HUES48 (cell line): ENCODE results near the gene HMBS.

Experiments used
- H3K27ac ChIP-seq: one replicate; pipeline ENCODE4 v1.7.0; 2013; ENCODE audit warnings: low read depth, low read length, inconsistent platforms
- H3K27me3 ChIP-seq: 2 replicates; pipeline ENCODE4 v1.6.1; 2013; ENCODE audit warnings: mild to moderate bottlenecking, low read length; ENCODE audit not compliant: control insufficient read depth, insufficient read depth
- H3K36me3 ChIP-seq: 2 replicates; pipeline ENCODE4 v1.6.1; 2013; ENCODE audit warnings: low read length; ENCODE audit not compliant: control insufficient read depth, insufficient read depth
- H3K4me1 ChIP-seq: 2 replicates; pipeline ENCODE4 v1.6.1; 2013; ENCODE audit warnings: mild to moderate bottlenecking, low read length; ENCODE audit not compliant: control insufficient read depth, insufficient read depth
- H3K4me3 ChIP-seq: 2 replicates; pipeline ENCODE4 v1.5.1; 2013; ENCODE audit warnings: mild to moderate bottlenecking, low read depth, low read length
- H3K9ac ChIP-seq: 2 replicates; pipeline ENCODE4 v1.6.1; 2013; ENCODE audit warnings: mild to moderate bottlenecking, low read depth, low read length, moderate library complexity
- H3K9me3 ChIP-seq: 2 replicates; pipeline ENCODE4 v1.6.1; 2013; ENCODE audit warnings: low read length; ENCODE audit not compliant: control insufficient read depth, insufficient read depth

HMBS gene

DNA sequence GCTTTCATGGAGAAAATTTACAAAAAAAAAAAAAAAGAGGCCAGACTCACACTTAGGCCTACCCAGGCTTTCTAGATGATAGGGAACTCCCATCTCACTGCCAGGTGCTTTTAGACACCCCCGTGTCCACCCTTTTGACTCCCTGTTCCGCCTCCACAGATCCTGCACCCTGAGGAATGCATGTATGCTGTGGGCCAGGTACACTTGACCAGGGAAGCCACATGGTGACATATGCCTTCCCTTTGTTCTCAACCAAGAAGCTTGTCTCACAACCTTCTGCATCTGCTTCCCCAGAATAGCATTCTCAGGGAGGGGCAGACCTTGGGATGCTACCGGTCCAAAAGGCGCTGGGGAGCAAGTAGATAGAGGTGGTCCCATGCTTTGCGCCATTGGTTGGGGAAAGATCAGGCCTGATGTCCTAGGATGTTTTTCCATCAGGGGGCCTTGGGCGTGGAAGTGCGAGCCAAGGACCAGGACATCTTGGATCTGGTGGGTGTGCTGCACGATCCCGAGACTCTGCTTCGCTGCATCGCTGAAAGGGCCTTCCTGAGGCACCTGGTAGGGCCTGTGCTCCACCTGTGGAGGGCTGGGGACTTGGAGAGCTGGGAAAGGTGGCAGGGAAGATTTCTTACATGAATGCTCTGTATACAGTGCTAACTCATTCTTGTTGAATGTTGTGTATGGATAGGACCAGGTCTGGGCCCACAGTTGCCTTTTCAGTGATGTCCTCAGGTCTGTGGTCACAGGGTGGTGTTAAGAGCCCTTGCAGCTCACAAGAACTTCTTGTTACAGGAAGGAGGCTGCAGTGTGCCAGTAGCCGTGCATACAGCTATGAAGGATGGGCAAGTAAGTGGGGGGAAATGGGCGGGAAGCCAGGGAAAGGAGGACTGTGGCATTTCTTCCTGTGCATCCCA, 7.5 kb downstream of the HMBS start:
- Histone ChIP-seq H3K27me3 (no peaks in the 10 kb centered on the region), H3K4me1 (peaks cover 10% of the 10 kb centered on the region; the same call in 1 of the 2 replicates), H3K36me3 (peaks cover 60% of the 10 kb centered on the region), H3K27ac (peak overlapping the region; percentile 11), H3K9ac (no peak overlapping the region), H3K9me3 (no peaks in the 10 kb centered on the region), H3K4me3 (peak overlapping the region; percentile 96)

DNA sequence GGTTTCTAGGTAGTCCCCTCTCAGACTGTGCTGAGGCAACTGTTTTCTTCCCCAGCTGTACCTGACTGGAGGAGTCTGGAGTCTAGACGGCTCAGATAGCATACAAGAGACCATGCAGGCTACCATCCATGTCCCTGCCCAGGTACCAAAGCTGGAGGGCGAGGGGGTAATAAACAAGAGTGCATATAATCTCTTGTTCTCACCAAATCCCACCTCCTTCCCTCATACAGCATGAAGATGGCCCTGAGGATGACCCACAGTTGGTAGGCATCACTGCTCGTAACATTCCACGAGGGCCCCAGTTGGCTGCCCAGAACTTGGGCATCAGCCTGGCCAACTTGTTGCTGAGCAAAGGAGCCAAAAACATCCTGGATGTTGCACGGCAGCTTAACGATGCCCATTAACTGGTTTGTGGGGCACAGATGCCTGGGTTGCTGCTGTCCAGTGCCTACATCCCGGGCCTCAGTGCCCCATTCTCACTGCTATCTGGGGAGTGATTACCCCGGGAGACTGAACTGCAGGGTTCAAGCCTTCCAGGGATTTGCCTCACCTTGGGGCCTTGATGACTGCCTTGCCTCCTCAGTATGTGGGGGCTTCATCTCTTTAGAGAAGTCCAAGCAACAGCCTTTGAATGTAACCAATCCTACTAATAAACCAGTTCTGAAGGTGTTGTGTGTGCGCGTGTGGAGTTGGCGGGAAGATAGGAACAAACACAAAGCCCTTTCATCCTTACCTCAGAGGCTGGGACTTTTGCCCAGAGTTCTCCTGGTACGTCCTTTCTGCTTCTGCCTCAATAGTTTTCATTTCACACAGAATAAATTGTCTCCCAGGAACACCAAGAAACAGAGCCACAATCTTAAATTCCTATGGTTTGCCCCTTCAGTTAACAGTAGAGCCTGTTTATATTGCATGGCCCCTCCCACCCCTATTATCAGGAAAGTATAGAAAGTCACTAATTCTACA, 8.5 kb downstream of the HMBS start:
- H3K36me3 ChIP-seq, result peaks cover 70% of the 10 kb centered on the region
- peaks cover 10% of the 10 kb centered on the region; the same call in 1 of the 2 replicates for H3K4me1 ChIP-seq
- no peaks in the 10 kb centered on the region for H3K9me3 ChIP-seq
- H3K27ac ChIP-seq, result peak overlapping the region; percentile 89
- H3K4me3 ChIP-seq, result peak overlapping the region; percentile 96
- no peaks in the 10 kb centered on the region for H3K27me3 ChIP-seq
- H3K9ac ChIP-seq, result peak overlapping the region; percentile 94

DNA sequence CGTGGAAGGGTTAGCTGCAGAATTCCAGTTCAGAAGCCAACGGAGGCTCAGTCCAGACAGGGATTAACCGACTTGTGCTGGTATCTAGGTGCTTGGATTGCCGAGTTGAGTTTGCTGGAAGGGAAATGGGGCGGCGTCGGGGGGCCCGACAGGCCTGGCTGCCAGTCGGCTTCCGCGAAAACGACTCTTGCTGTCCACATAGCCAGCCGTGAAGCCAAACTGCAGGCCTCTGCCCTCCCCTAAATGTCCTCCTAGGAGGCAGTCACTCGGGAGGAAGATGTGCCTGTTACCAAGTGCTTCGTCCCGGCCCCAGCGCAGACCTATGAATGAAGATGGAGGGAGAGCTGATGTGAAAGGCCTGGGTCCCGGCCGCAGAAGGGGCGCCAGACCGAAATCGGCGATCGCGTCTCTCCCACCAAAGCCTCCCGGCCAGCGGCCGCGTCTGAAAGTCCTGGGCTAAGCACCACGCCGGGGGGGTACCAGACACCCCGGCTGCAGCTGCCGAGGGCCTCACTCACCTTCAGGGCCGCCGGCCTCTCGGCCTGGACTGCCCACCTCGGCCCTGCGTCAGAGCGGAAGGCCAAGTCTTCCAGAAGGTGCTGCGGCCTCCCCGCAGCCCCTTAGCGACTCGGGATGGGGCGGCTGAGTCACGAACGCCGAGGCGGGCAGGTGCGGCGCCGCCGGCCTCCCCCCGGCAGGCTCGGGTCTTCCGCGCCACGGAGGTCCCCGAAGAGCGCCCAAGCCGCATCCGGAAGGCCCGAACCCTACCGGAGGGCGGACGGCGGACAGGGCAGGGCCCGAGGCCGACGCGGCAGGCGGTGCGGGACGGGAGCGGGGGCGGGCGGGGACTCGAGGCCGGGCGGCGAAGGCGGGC, 9.5 kb downstream of the HMBS start:
- H3K36me3 ChIP-seq, result peaks cover 72% of the 10 kb centered on the region
- H3K4me1 ChIP-seq, result peaks cover 10% of the 10 kb centered on the region; the same call in 1 of the 2 replicates
- H3K27ac ChIP-seq, result peak overlapping the region; percentile 89
- H3K4me3 ChIP-seq, result peak overlapping the region; percentile 96
- no peaks in the 10 kb centered on the region for H3K9me3 ChIP-seq
- no peaks in the 10 kb centered on the region for H3K27me3 ChIP-seq
- peak overlapping the region; percentile 94 for H3K9ac ChIP-seq

DNA sequence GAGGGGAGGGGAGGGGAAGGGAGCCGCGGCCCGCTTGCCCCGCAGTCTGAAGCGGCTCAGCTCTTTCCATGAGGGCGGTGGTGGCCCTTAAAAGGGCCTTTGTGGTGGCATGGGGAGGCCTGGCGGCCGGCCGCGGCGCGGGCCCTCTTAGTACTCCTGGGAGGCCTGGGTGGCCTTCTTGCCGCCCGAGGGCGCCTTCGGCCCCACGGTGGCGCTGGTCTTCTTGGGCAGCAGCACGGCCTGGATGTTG, 10.1 kb downstream of the HMBS start:
- Histone ChIP-seq H3K4me1 (peaks cover 10% of the 10 kb centered on the region; the same call in 1 of the 2 replicates), H3K36me3 (peaks cover 71% of the 10 kb centered on the region), H3K9ac (peak overlapping the region; percentile 94), H3K9me3 (no peaks in the 10 kb centered on the region), H3K27ac (peak overlapping the region; percentile 89), H3K27me3 (no peaks in the 10 kb centered on the region), H3K4me3 (peak overlapping the region; percentile 96)

DNA sequence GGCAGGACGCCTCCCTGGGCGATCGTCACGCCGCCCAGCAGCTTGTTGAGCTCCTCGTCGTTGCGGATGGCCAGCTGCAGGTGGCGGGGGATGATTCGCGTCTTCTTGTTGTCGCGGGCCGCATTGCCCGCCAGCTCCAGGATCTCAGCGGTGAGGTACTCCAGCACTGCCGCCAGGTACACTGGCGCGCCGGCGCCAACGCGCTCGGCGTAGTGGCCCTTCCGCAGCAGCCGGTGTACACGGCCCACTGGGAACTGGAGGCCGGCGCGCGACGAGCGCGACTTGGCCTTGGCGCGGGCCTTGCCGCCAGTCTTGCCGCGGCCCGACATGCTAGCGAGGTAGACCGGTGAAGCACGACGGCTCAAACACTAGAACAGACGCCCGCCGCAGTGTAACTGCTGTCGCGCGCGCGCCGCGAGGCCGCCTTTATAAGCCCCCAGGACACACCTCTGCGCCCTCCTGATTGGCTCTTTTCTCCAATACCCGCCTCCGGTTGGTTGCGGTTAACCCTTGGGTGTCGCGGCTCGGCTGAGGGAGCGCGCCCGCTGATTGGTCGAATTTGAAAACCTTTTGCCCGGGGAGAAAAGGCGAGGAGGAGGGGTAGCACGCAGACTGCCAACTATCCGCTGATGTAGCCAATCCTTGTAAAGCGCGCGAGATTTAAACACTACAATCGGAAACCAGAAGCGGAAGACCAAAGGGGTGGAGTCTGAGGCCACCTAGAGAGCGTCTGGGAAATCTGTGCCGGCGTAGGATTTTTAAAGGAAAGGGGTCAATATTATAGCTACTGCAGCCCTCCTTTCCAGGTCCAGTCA, 10.6 kb downstream of the HMBS start:
- Histone ChIP-seq H3K4me3 (peak overlapping the region; percentile 96), H3K27ac (peak overlapping the region; percentile 89), H3K4me1 (peaks cover 15% of the 10 kb centered on the region), H3K27me3 (no peaks in the 10 kb centered on the region), H3K9me3 (no peaks in the 10 kb centered on the region), H3K9ac (peak overlapping the region; percentile 94), H3K36me3 (peaks cover 71% of the 10 kb centered on the region)

DNA sequence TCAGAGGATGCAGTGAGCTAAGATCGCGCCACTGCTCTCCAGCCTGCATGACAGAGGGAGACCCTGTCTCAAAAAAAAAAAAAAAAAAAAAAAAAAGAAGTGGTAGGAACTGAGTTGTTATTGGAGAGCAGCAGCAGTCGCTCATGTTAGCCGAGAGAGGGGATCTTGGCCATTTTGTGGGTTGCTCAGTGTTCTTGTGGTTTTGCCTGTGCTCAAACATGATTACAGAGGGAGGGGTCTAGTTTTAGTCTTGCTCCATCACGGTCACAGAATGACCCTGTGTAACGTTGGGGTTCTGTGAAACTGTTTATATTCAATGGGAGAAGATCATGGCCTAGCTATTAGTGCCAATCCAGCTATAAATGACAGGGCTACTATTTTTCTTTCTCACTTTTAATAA, 15.0 kb downstream of the HMBS start:
- Histone ChIP-seq H3K36me3 (peaks cover 36% of the 10 kb centered on the region), H3K4me3 (peak overlapping the region; percentile 86; the same call in 1 of the 2 replicates), H3K9ac (no peak overlapping the region), H3K27me3 (no peaks in the 10 kb centered on the region), H3K27ac (no peak overlapping the region), H3K4me1 (peaks cover 13% of the 10 kb centered on the region), H3K9me3 (no peaks in the 10 kb centered on the region)

DNA sequence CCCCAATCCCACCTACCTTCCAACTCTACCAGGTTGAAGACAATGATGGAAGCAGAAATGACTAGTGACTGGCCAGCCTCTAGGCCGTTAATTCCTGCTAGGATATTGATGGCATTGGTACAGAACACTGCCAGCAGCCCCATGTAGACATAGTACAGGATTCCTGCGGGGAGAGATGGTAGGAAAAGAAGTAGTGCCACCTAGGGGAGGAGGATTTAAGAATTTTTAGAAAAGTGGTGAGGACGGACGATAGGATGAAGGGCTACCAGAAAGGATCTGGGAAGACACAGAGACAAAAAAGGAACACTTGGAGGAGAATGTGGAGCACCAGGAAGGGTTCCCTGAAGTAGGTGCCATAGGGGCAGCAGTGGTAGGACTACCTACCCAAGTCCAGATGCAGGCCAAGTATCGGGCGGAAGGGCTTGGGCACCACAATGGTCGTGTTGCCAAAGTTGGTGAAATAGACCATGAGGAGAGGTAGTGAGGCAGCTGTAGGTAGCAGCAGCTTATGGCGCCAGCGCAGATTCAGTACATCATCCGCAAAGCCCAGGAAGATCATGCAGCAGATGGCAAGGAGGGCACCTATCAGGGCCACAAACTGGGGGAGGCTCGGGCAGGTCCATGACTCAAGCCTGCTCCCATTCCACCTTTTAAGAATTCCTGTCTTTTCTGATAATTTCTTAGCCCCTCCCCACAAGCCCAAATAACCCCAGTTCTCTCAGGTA, 15.7 kb downstream of the HMBS start:
- H3K36me3 ChIP-seq, result peaks cover 36% of the 10 kb centered on the region
- H3K27me3 ChIP-seq, result no peaks in the 10 kb centered on the region
- peaks cover 13% of the 10 kb centered on the region for H3K4me1 ChIP-seq
- H3K9me3 ChIP-seq, result no peaks in the 10 kb centered on the region
- peak overlapping the region; percentile 86 for H3K4me3 ChIP-seq
- H3K9ac ChIP-seq, result 0 out of 2 replicates have a peak overlapping the region, but pooled peaks have one; percentile 91
- H3K27ac ChIP-seq, result no peak overlapping the region

DNA sequence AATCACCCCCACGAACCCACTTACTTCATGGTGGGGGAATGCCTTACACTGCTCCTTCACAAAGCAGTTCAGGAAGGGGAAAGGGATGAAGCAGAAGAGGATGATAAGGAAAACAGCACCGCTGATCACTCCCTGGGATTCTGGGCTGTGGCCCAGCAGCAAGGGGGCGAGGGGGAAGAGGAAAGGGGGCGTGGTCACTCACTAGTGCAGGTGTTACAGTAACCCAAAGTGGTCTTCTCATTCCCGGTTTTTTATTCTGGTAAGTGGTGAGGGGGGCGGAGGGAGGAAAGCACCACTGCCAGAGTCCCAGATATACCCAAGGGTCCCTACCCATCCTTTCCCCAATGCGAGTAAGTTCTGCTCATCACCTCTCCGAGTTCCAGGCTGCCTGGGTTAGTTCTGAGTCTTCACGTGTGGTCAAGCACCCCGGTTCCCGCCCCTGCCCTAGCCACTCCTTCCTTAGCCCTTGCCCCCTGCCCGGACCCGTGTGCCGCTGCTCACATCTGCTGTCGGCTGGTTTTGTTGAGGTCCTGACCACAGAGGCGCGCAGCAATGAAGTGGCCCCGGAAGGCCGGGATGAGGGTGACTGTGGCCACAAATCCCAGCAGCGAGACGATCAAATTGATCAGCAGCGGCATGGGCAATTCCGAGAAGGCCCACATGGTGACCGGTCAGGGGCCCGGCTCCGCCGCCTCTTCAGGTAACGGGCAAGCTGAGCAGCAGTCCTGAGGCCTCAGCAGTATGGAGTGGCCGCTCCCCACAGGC, 16.5 kb downstream of the HMBS start:
- peak overlapping the region; percentile 86 for H3K4me3 ChIP-seq
- H3K27me3 ChIP-seq, result no peaks in the 10 kb centered on the region
- no peaks in the 10 kb centered on the region for H3K9me3 ChIP-seq
- H3K27ac ChIP-seq, result peak overlapping the region; percentile 90
- peak overlapping the region; percentile 91 for H3K9ac ChIP-seq
- peaks cover 15% of the 10 kb centered on the region for H3K4me1 ChIP-seq
- peaks cover 34% of the 10 kb centered on the region for H3K36me3 ChIP-seq
